ENCODE measurements around the gene SMG9. TPM values are rescaled to one million over a fixed set of nuclear protein-coding genes. Genes with fewer than 3 reads are reported as not detected.
"Not testable (repeated sequence)": the region's sequence is repeated elsewhere in the genome, so short reads cannot be mapped to it uniquely, and the experiment has no call there.

The SMG9 gene
- total RNA-seq, 1 donor from 2014 or later, result 4.7 TPM

DNA sequence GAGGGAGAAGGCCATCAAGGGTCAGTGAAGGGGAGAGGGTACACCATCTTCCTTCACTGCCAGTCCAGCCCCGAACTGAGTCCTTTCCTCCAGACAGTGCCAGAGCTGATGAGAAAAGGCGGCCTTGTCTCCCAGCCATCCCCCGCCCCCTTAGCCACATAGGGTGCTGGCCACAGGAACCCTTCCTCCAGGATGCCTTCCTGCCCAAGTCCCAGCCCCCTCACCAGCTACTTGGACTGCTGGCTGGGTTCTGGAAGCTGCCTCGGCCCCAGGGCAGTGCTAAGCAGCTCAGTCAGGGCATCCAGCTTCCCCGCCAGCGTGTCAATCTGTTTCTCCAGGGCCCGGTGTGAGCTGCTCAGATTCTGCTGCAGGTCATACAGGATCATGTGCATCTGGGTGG is 12.6 kb upstream of the SMG9 start:
- Histone ChIP-seq H3K27me3 (ENCODE audit: control insufficient read depth, insufficient read depth, low read length) (no peaks in the 10 kb centered on the region), H3K36me3 (ENCODE audit: control insufficient read depth, insufficient read depth, low read length) (no peaks in the 10 kb centered on the region), H3K4me3 (ENCODE audit: low read depth, low read length) (no peak overlapping the region)
- TF ChIP-seq, protein P1, sequence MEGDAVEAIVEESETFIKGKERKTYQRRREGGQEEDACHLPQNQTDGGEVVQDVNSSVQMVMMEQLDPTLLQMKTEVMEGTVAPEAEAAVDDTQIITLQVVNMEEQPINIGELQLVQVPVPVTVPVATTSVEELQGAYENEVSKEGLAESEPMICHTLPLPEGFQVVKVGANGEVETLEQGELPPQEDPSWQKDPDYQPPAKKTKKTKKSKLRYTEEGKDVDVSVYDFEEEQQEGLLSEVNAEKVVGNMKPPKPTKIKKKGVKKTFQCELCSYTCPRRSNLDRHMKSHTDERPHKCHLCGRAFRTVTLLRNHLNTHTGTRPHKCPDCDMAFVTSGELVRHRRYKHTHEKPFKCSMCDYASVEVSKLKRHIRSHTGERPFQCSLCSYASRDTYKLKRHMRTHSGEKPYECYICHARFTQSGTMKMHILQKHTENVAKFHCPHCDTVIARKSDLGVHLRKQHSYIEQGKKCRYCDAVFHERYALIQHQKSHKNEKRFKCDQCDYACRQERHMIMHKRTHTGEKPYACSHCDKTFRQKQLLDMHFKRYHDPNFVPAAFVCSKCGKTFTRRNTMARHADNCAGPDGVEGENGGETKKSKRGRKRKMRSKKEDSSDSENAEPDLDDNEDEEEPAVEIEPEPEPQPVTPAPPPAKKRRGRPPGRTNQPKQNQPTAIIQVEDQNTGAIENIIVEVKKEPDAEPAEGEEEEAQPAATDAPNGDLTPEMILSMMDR (IDR thresholded peaks at IDR 0.05; ENCODE audit: insufficient read depth, low read length, severe bottlenecking), result no peak
- no peak for DNase-seq (ENCODE audit: low read depth)
- FAIRE-seq, result no peak

DNA sequence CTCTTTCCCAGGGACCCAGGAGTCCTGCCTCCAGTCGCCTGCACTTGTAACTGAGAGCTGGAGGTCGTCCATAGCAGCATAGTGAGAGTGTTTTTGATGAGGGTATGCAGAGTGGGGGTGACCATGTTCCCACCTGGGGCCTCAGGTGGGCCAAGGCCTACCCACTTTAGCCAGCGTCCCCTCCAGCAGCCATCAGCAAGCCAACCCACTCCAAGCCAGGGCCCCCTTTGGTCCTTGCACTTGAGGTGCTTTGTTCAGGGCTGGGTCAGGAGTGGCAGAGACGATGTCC is 11.9 kb upstream of the SMG9 start:
- Histone ChIP-seq H3K36me3 (ENCODE audit: control insufficient read depth, insufficient read depth, low read length) (no peaks in the 10 kb centered on the region), H3K4me3 (ENCODE audit: low read depth, low read length) (no peak overlapping the region), H3K27me3 (ENCODE audit: control insufficient read depth, insufficient read depth, low read length) (no peaks in the 10 kb centered on the region)
- TF ChIP-seq, protein P1 (IDR thresholded peaks at IDR 0.05; ENCODE audit: insufficient read depth, low read length, severe bottlenecking), result no peak
- FAIRE-seq (no peak), DNase-seq (ENCODE audit: low read depth) (no peak)

DNA sequence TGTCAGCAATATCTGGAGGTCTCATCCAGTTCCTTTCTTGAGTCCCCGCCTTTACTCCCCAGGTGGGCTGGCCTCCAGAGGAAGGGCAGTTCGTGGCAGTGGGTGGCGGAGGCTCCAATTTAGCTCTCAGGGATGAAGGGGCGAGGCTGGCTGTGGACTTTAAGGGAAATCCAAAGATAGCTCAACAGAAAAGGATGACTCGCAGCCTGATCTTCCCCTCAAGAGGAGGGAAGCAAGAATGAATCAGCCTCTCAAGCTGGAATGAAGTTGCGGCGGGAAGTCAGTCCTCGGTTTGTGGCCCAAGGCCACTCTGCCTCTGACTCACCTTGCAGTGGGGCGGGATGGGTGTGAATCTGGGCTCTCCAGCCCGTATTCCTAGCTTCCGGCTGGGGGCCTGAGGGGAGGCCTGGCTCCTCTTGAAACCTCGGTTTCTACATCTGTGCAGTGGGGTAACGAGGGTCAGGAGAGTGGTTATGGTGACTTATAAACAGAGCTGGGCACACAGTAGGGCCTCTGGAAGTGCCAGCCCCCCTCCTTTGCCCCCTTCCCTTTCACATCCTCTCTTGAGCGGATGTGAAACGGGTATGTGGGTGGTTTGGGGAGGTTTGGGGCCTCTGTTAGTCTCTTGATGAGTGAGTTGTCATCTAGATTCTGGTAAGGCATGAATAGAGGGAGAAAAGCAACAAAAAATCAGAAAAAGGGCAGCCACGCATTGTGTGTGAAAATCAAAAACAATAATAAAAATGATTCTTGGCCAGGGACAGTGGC is 10.5 kb upstream of the SMG9 start:
- TF ChIP-seq, protein P1 (IDR thresholded peaks at IDR 0.05; ENCODE audit: insufficient read depth, low read length, severe bottlenecking), result no peak
- Histone ChIP-seq H3K27me3 (ENCODE audit: control insufficient read depth, insufficient read depth, low read length) (no peaks in the 10 kb centered on the region), H3K4me3 (ENCODE audit: low read depth, low read length) (no peak overlapping the region), H3K36me3 (ENCODE audit: control insufficient read depth, insufficient read depth, low read length) (no peaks in the 10 kb centered on the region)
- DNase-seq (ENCODE audit: low read depth) (peak; percentile 95), FAIRE-seq (peak; percentile 86)

DNA sequence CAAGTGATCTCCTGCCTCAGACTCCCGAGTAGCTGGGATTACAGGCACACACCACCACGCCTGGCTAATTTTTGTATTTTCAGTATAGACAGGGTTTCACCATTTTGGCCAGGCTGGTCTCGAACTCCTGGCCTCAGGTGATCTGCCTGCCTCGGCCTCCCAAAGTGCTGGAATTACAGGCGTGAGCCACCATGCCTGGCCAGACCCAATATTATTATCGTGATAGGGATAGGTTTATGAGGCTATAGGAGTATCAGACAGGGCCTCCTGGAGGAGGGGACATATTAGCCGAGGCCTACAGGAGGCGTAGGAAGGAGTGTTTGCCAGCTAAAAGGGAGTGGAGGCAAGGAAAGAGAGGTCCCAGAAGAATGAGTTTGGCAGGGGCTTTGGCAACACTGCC is 9.9 kb upstream of the SMG9 start:
- not testable (repeated sequence) for FAIRE-seq; H3K36me3 ChIP-seq (ENCODE audit: control insufficient read depth, insufficient read depth, low read length); H3K27me3 ChIP-seq (ENCODE audit: control insufficient read depth, insufficient read depth, low read length); H3K4me3 ChIP-seq (ENCODE audit: low read depth, low read length); DNase-seq (ENCODE audit: low read depth)

DNA sequence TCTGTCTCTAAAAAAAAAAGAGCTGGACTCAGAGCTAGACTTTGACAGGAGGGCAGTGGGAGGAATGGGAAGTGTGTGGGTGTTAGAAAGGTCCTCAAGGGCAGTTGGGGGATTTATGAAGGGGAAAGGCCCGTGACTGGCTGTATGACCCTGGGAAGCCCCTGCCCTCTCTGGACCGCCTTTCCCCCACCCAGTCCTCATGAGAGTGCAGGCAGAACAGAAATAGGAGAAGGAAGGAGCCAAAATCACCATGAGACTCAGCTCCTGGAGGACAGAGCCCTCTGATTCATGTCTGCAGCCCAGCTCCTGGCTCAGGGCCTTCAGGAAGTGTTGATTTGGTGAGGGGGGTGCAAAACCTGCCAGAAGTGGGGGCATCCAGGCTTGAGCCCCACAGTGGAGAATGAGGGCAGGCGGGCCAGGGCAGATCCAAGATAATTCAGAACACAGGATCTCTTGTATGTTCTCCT is 8.7 kb upstream of the SMG9 start:
- DNase-seq (ENCODE audit: low read depth), result peak; percentile 46
- Histone ChIP-seq H3K4me3 (ENCODE audit: low read depth, low read length) (no peak overlapping the region), H3K27me3 (ENCODE audit: control insufficient read depth, insufficient read depth, low read length) (no peaks in the 10 kb centered on the region), H3K36me3 (ENCODE audit: control insufficient read depth, insufficient read depth, low read length) (no peaks in the 10 kb centered on the region)
- no peak for FAIRE-seq
- TF ChIP-seq, protein P1 (IDR thresholded peaks at IDR 0.05; ENCODE audit: insufficient read depth, low read length, severe bottlenecking), result no peak

DNA sequence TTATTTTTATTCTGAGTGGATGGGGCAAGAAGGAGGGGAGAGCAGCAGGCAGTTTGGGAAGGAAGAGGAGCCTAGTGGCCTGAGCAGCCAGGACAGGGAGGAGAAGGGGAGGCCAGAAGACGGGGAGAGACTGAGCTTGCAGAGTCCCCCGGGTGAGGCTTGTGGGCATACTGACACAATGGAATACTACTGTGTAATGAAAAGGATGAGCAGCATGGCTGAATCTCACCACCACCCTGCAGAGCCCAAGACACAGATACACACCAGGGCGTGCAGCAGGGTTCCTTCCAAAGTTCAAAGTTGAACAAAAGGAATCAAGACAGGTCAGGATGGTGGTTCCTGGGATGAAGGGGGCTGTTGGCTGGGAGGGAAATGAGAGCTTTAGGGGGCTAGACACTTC is 8.1 kb upstream of the SMG9 start:
- DNase-seq (ENCODE audit: low read depth) (no peak), FAIRE-seq (no peak)
- H3K27me3 ChIP-seq (ENCODE audit: control insufficient read depth, insufficient read depth, low read length), result no peaks in the 10 kb centered on the region
- H3K36me3 ChIP-seq (ENCODE audit: control insufficient read depth, insufficient read depth, low read length), result no peaks in the 10 kb centered on the region
- TF ChIP-seq, protein P1 (IDR thresholded peaks at IDR 0.05; ENCODE audit: insufficient read depth, low read length, severe bottlenecking), result no peak
- H3K4me3 ChIP-seq (ENCODE audit: low read depth, low read length), result no peak overlapping the region

All from bronchial epithelial cell (primary cell).